Stomach (tissue), 9 donors: Measurements from ENCODE around the gene RBPJ. TPM values are rescaled to one million over a fixed set of nuclear protein-coding genes. Genes with fewer than 3 reads are reported as not detected.

Source experiments
- DNase-seq, 2 donors: peaks; one replicate each; pipeline versions ENCODE4 v3.0.0 to v3.0.0-alpha.2; 2013 to 2019
- H3K27ac ChIP-seq, 5 donors: fragments of 200-600 bp in 4 of 5; sonication (generic) in 4 of 5; one replicate each; pipeline ENCODE4 v1.5.1; 2013 to 2019; ENCODE audit warnings: mild to moderate bottlenecking in 1 of 5, moderate library complexity in 1 of 5
- H3K27me3 ChIP-seq, 3 donors: fragments of 200-600 bp; sonication (generic); one replicate each; pipeline ENCODE4 v1.5.1; 2017 to 2019; ENCODE audit warnings: mixed run types in 1 of 3
- H3K36me3 ChIP-seq, 4 donors: fragments of 200-600 bp; sonication (generic); 1 replicate in 3 of 4; 2 replicates in 1 of 4; pipeline ENCODE4 v1.5.1; 2016 to 2019
- H3K4me1 ChIP-seq, 4 donors: fragments of 200-600 bp; sonication (generic); one replicate each; pipeline ENCODE4 v1.5.1; 2016 to 2019
- H3K4me3 ChIP-seq, 4 donors: fragments of 200-600 bp; sonication (generic) in 3 of 4; one replicate each; pipeline ENCODE4 v1.5.1; 2016 to 2019; ENCODE audit warnings: mild to moderate bottlenecking in 1 of 4
- H3K9me3 ChIP-seq, 4 donors: fragments of 200-600 bp; sonication (generic); one replicate each; pipeline ENCODE4 v1.5.1; 2016 to 2019
- CTCF ChIP-seq, 7 experiments: fragments of 450-650 bp in 4 of 7; fragments of 200-600 bp in 3 of 7; sonication (generic) in 3 of 7; IDR thresholded peaks; one replicate each; pipeline ENCODE4 v1.5.1; 2016 to 2019; ENCODE audit warnings: antibody characterized with exemption in 7 of 7, control low read depth in 2 of 7, mild to moderate bottlenecking in 1 of 7
- EP300 ChIP-seq: sonication (generic); formaldehyde crosslinking; IDR thresholded peaks from one replicate; pipeline ENCODE4 v1.6.1; 2017; ENCODE audit warnings: antibody characterized with exemption
- POLR2A ChIP-seq, 4 donors: fragments of 450-650 bp; IDR thresholded peaks; one replicate each; pipeline ENCODE4 v1.6.1; 2016; ENCODE audit warnings: antibody characterized with exemption in 4 of 4, control low read depth in 2 of 4, mild to moderate bottlenecking in 1 of 4, moderate library complexity in 1 of 4
- POLR2AphosphoS5 ChIP-seq, 3 donors: sonication (generic); formaldehyde crosslinking; IDR thresholded peaks; one replicate each; pipeline ENCODE4 v1.6.1; 2016; ENCODE audit warnings: antibody characterized with exemption in 3 of 3
- WGBS, 5 donors: extraction: QIAGEN DNeasy Blood & Tissue Kit in 3 of 5; methylation state at CpG; one replicate each; pipeline versions ENCODE4 v1.1.5 to v1.1.7; 2013 to 2018; 5-methylcytosine and 5-hydroxymethylcytosine counted together
- intact Hi-C: fragments of 100-400 bp; cut with DNase I; formaldehyde crosslinking; loops from one replicate; pipeline ENCODE4 v1.15.1; 2023; ENCODE audit warnings: low total_unique reads
- polyA plus RNA-seq, 3 donors: library from polyadenylated mRNA; stranded (reverse); fragments of 200-250 nt; gene quantifications; one replicate each; pipeline ENCODE4 v1.2.3, GENCODE V29; 2013
- total RNA-seq, 5 donors: library from RNA; depleted of rRNA; stranded (reverse); fragments of >200 nt; gene quantifications; one replicate each; pipeline versions ENCODE4 v1.1.0 to v1.2.3, GENCODE V29; 2014 to 2016
- donor health status: healthy with polysubstance abuse.
- donor health status: Bipolar disorder and iron deficiency.
- donor health status: healthy.

RBPJ gene
- total and polyA plus RNA-seq, 8 donors, result 23.2 to 184 (median 45.8) TPM

DNA sequence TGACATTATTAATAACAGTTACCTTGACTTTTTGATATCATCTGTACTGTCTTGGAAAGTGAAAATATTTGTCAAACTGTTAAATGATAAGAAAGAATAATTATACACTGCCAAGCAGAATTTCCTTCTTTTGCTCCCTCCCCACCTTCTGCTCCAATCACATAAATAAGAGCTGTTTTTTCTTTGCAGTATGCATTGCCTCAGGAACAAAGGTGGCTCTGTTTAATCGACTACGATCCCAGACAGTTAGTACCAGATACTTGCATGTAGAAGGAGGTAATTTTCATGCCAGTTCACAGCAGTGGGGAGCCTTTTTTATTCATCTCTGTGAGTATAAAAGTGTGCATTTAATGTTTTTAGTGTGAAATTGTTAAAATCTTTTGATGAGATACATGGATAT, 103.3 kb downstream of the RBPJ start:
- no peak for TF ChIP-seq POLR2AphosphoS5 (IDR thresholded peaks at IDR 0.05)
- no peak for TF ChIP-seq EP300
- TF ChIP-seq CTCF (IDR thresholded peaks at IDR 0.05), result no peak
- TF ChIP-seq POLR2A (IDR thresholded peaks at IDR 0.05), result no peak
- H3K4me1 ChIP-seq, result peaks cover 0 to 39% (median 18%) of the 10 kb centered on the region in 4 donors
- H3K27me3 ChIP-seq, result no peaks in the 10 kb centered on the region
- intact Hi-C loops, result no loop called here
- H3K36me3 ChIP-seq, result peaks cover 21 to 62% (median 52%) of the 10 kb centered on the region in 4 donors
- H3K27ac ChIP-seq, result no peak overlapping the region
- H3K4me3 ChIP-seq, result no peak overlapping the region
- DNase-seq, result peak in 1 of 2 donors; percentile 31
- no peaks in the 10 kb centered on the region for H3K9me3 ChIP-seq
- 32 to 42% (median 35%) methylated on average over 2 of the region's 2 CpGs for WGBS, 5 donors

GRCh38 chr4:26424838-26425237, 104.0 kb downstream of the RBPJ start:
- no peak for DNase-seq
- H3K27me3 ChIP-seq, result no peaks in the 10 kb centered on the region
- H3K4me1 ChIP-seq, result peaks cover 0 to 39% (median 18%) of the 10 kb centered on the region in 4 donors
- WGBS, 5 donors, result 94 to 99% (median 97%) methylated on average over 3 of the region's 3 CpGs
- intact Hi-C loops, result no loop called here
- no peak overlapping the region for H3K27ac ChIP-seq
- H3K9me3 ChIP-seq, result no peaks in the 10 kb centered on the region
- H3K36me3 ChIP-seq, result peaks cover 21 to 68% (median 58%) of the 10 kb centered on the region in 4 donors
- H3K4me3 ChIP-seq, result no peak overlapping the region
- TF ChIP-seq POLR2A (IDR thresholded peaks at IDR 0.05) (no peak), POLR2AphosphoS5 (IDR thresholded peaks at IDR 0.05) (no peak), CTCF (IDR thresholded peaks at IDR 0.05) (no peak), EP300 (no peak)

GRCh38 chr4:26425953-26426352, 105.1 kb downstream of the RBPJ start:
- TF ChIP-seq CTCF (IDR thresholded peaks at IDR 0.05) (no peak), EP300 (no peak), POLR2AphosphoS5 (IDR thresholded peaks at IDR 0.05) (no peak)
- intact Hi-C loops, result no loop called here
- H3K9me3 ChIP-seq, result no peaks in the 10 kb centered on the region
- peaks cover 29 to 73% (median 64%) of the 10 kb centered on the region in 4 donors for H3K36me3 ChIP-seq
- H3K27ac ChIP-seq, result no peak overlapping the region
- 80 to 97% (median 84%) methylated on average over 1 of the region's 1 CpG for WGBS, 5 donors
- H3K27me3 ChIP-seq, result no peaks in the 10 kb centered on the region
- H3K4me1 ChIP-seq, result peaks cover 0 to 41% (median 15%) of the 10 kb centered on the region in 4 donors
- no peak overlapping the region for H3K4me3 ChIP-seq
- DNase-seq, result no peak

- Histone ChIP-seq H3K36me3 (peaks cover 29 to 69% (median 59%) of the 10 kb centered on the region in 4 donors), H3K4me3 (no peak overlapping the region), H3K9me3 (no peaks in the 10 kb centered on the region), H3K27ac (no peak overlapping the region), H3K27me3 (no peaks in the 10 kb centered on the region), H3K4me1 (peaks cover 0 to 40% (median 12%) of the 10 kb centered on the region in 4 donors)
- no peak for DNase-seq
- TF ChIP-seq POLR2AphosphoS5 (IDR thresholded peaks at IDR 0.05) (no peak), CTCF (IDR thresholded peaks at IDR 0.05) (no peak), EP300 (no peak), POLR2A (IDR thresholded peaks at IDR 0.05) (no peak)
- 94 to 100% (median 95%) methylated on average over 4 of the region's 4 CpGs for WGBS, 5 donors
- intact Hi-C loops, result no loop called here
Measured at GRCh38 chr4:26426892-26427291, 106.1 kb downstream of the RBPJ start.
